T-helper 2 cell treated with Interferon-gamma antibody and Interleukin-4, amounts not matched to agents 5 μg/mL and 100 μg/mL, for 36 hours (primary cell): ENCODE results near the gene TP73.

ENCODE experiments used
- DNase-seq: peaks from one replicate; pipeline ENCODE4 v3.0.0; 2021; ENCODE audit warnings: low spot score
- H3K27ac Mint-ChIP-seq: one replicate; pipeline ENCODE4 v1.8.0; 2021; ENCODE audit warnings: mild to moderate bottlenecking, mixed read lengths
- H3K27me3 Mint-ChIP-seq: one replicate; pipeline ENCODE4 v1.8.0; 2021; ENCODE audit warnings: low read depth, mixed read lengths
- H3K36me3 Mint-ChIP-seq: one replicate; pipeline ENCODE4 v1.8.0; 2021; ENCODE audit warnings: low read depth, mixed read lengths
- H3K4me1 Mint-ChIP-seq: one replicate; pipeline ENCODE4 v1.8.0; 2021; ENCODE audit warnings: low read depth, mixed read lengths
- H3K4me3 Mint-ChIP-seq: one replicate; pipeline ENCODE4 v1.8.0; 2022; ENCODE audit warnings: mild to moderate bottlenecking, moderate library complexity, mixed read lengths
- H3K9me3 Mint-ChIP-seq: one replicate; pipeline ENCODE4 v1.8.0; 2021; ENCODE audit warnings: mixed read lengths

Gene TP73

GRCh38 chr1:3625151-3625907, 27.0 kb upstream of the TP73 start:
- Mint-ChIP-seq H3K4me3 (peak overlapping the region; percentile 89), H3K27ac (peak overlapping the region; percentile 96), H3K36me3 (peaks cover 1% of the 10 kb centered on the region), H3K9me3 (no peaks in the 10 kb centered on the region), H3K4me1 (peaks cover 19% of the 10 kb centered on the region), H3K27me3 (peaks cover 9% of the 10 kb centered on the region)
- DNase-seq = no peak

DNA sequence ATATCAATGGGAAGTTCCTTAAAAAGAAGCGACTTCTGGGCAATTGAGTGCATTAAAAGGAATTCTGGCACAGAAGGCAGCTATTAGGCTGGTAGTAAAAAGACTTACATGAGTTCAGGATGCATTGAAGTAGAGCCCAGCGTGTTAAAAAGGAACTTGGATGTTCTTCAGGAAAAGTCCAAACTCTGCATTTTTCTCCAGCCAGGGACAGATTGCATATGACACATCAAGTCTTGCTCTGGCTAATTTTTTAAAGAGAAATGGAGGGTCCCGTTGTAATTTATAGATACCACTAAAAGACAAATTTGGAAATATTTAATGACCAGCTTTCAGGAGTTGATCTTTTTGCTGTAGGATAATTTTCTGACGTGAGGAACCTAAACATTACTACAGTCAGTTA, 26.3 kb upstream of the TP73 start:
- peaks cover 1% of the 10 kb centered on the region for H3K36me3 Mint-ChIP-seq
- DNase-seq = no peak
- peaks cover 19% of the 10 kb centered on the region for H3K4me1 Mint-ChIP-seq
- H3K4me3 Mint-ChIP-seq = peak overlapping the region; percentile 89
- H3K9me3 Mint-ChIP-seq = no peaks in the 10 kb centered on the region
- peak overlapping the region; percentile 19 for H3K27ac Mint-ChIP-seq
- H3K27me3 Mint-ChIP-seq = peaks cover 9% of the 10 kb centered on the region

- Mint-ChIP-seq H3K36me3 (peaks cover 1% of the 10 kb centered on the region), H3K4me1 (peaks cover 16% of the 10 kb centered on the region), H3K9me3 (no peaks in the 10 kb centered on the region), H3K27me3 (peaks cover 9% of the 10 kb centered on the region), H3K27ac (no peak overlapping the region), H3K4me3 (no peak overlapping the region)
- DNase-seq = no peak
Observed at GRCh38 chr1:3627515-3628253, 24.6 kb upstream of the TP73 start.

GRCh38 chr1:3628445-3628844, 23.9 kb upstream of the TP73 start:
- peaks cover 7% of the 10 kb centered on the region for H3K27me3 Mint-ChIP-seq
- no peak for DNase-seq
- H3K27ac Mint-ChIP-seq = no peak overlapping the region
- peaks cover 14% of the 10 kb centered on the region for H3K4me1 Mint-ChIP-seq
- H3K4me3 Mint-ChIP-seq = no peak overlapping the region
- peaks cover 3% of the 10 kb centered on the region for H3K36me3 Mint-ChIP-seq
- H3K9me3 Mint-ChIP-seq = no peaks in the 10 kb centered on the region

DNA sequence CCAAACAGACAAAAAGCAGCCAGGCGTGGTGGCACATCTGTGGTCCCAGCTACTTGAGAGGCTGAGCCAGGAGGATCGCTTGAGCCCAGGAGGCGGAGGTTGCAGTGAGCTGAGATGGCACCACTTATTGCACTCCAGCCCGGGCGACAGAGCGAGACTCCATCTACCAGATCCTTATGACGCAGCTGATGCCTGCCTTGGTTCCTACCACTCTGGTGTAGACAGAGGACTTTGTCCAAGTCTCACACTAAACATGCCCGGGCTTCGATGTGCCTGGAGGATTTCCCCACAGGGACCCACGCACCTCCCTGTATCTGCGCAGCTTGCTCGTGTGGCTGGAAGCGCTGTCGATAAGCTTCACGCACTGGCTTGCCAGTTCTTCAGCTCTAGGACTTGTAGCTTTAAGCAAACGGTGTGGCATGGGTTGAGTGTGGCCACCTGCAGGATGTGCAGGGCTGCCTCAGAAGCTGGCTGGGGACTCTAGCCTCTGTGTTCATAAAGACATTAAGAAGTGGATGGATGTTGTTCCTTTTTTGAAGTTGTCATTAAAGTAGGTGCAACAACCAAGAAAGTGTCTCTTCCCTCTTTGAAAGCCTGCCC, 22.7 kb upstream of the TP73 start:
- Mint-ChIP-seq H3K27me3 (no peaks in the 10 kb centered on the region), H3K9me3 (no peaks in the 10 kb centered on the region), H3K4me1 (peaks cover 5% of the 10 kb centered on the region), H3K36me3 (peaks cover 3% of the 10 kb centered on the region), H3K4me3 (no peak overlapping the region), H3K27ac (no peak overlapping the region)
- no peak for DNase-seq

GRCh38 chr1:3630161-3630611, 22.1 kb upstream of the TP73 start:
- Mint-ChIP-seq H3K36me3 (peaks cover 2% of the 10 kb centered on the region), H3K27me3 (no peaks in the 10 kb centered on the region), H3K9me3 (no peaks in the 10 kb centered on the region), H3K4me3 (no peak overlapping the region), H3K4me1 (peaks cover 5% of the 10 kb centered on the region), H3K27ac (no peak overlapping the region)
- no peak for DNase-seq

- Mint-ChIP-seq H3K27me3 (no peaks in the 10 kb centered on the region), H3K4me3 (no peak overlapping the region), H3K4me1 (peaks cover 1% of the 10 kb centered on the region), H3K27ac (no peak overlapping the region), H3K9me3 (no peaks in the 10 kb centered on the region), H3K36me3 (peaks cover 5% of the 10 kb centered on the region)
- no peak for DNase-seq
Observed at GRCh38 chr1:3630914-3631313, 21.4 kb upstream of the TP73 start.

DNA sequence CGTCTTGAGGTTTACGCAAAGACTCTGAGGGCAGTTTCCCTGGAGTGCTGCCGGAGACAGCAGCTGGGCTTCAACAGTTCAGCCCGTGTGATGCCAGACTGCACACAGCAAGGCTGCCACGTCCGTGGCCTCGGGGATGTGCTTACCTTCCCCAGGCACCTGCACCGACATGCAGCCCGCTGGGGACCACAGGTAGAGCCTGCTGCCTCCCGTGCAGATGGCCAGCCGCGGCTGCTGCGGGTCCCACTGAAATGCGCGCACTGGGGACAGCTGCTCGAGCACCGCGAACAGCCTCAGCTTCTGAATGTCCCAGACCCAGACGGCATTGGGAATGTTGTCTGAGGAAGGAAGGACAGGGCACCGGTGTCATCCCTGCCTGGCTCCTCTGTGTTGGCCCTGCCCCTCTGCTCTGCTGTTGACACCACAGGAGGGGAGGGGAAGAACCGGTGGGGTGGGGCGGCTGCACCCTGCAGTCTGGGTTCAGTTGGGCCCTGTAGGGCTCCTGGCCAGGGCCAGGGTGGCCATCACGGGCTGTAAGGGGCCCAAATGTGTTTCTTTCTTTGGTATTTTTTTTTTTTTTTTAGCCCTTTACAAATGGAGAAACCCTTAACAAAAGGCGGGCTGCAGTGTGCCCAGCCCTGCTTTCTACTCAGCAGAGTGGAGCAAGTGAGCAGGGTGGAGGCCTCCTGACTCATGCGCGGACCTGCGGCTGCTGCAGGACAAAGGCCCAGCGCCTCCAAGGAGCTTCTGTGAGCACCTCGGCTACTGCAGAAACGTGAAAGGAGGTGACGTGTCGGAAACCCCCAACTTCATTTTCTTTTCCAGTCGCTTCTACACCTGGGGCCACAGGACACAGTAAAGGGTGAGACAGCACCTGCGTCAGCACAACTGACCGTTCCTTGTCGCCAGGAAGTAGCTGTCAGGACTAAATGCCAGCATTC, 20.7 kb upstream of the TP73 start:
- Mint-ChIP-seq H3K4me3 (no peak overlapping the region), H3K4me1 (no peaks in the 10 kb centered on the region), H3K9me3 (no peaks in the 10 kb centered on the region), H3K27ac (no peak overlapping the region), H3K27me3 (no peaks in the 10 kb centered on the region), H3K36me3 (peaks cover 10% of the 10 kb centered on the region)
- no peak for DNase-seq

DNA sequence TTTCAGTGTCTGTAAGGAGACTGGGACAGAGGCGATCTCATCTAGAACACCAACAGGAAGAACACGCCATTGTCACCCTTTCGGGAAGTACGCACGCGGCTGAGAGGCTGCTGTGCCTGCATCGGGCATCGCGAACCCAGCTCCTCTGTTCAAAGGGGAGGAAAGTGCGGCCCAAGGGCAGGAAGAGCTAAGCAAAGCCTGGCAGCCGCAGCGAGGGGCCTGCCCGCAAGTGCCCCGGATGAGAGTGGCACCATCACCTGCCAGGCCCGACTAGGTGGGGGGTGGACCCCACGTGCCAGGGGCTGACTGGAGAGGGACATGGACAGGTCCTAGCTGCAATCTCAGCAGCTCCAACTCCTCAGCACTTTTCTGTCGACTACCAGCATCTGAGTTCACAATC, 20.0 kb upstream of the TP73 start:
- Mint-ChIP-seq H3K27ac (no peak overlapping the region), H3K4me1 (no peaks in the 10 kb centered on the region), H3K27me3 (no peaks in the 10 kb centered on the region), H3K9me3 (no peaks in the 10 kb centered on the region), H3K4me3 (no peak overlapping the region), H3K36me3 (peaks cover 15% of the 10 kb centered on the region)
- DNase-seq = no peak

DNA sequence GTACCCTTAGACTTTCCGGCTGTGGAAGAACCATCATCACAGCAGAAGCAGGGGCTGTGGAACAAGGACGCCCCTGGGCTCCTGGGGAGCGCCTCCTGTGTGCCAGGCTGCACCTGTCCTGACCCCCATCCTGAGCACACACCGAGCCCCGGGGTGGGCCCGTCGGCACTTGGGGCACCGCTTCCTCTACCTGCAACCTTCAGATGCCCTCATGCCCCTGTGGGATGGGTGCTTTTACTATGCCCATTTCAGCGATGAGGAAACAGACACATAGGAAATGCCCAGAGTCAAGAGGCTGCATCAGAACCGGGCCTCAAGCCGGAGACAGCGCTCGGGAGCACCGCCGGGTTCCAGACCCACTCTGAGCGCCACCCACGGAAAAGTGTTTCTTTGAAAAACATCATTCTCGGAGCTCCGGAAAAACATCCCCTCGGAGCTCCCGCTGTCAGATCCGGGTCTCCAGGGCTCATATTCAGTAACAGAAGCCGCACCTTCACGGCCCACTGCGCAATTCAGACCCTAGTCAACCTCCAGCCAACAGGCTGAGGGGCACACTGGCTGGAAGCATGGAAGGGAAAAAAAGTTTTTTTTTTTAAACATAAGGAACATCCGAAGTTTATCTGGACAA, 19.5 kb upstream of the TP73 start:
- Mint-ChIP-seq H3K27me3 (no peaks in the 10 kb centered on the region), H3K4me1 (no peaks in the 10 kb centered on the region), H3K36me3 (peaks cover 15% of the 10 kb centered on the region), H3K27ac (no peak overlapping the region), H3K9me3 (no peaks in the 10 kb centered on the region), H3K4me3 (no peak overlapping the region)
- DNase-seq = no peak

GRCh38 chr1:3633344-3634058, 18.8 kb upstream of the TP73 start:
- Mint-ChIP-seq H3K9me3 (no peaks in the 10 kb centered on the region), H3K27me3 (no peaks in the 10 kb centered on the region), H3K36me3 (peaks cover 18% of the 10 kb centered on the region), H3K27ac (no peak overlapping the region), H3K4me1 (no peaks in the 10 kb centered on the region), H3K4me3 (no peak overlapping the region)
- DNase-seq = no peak

DNA sequence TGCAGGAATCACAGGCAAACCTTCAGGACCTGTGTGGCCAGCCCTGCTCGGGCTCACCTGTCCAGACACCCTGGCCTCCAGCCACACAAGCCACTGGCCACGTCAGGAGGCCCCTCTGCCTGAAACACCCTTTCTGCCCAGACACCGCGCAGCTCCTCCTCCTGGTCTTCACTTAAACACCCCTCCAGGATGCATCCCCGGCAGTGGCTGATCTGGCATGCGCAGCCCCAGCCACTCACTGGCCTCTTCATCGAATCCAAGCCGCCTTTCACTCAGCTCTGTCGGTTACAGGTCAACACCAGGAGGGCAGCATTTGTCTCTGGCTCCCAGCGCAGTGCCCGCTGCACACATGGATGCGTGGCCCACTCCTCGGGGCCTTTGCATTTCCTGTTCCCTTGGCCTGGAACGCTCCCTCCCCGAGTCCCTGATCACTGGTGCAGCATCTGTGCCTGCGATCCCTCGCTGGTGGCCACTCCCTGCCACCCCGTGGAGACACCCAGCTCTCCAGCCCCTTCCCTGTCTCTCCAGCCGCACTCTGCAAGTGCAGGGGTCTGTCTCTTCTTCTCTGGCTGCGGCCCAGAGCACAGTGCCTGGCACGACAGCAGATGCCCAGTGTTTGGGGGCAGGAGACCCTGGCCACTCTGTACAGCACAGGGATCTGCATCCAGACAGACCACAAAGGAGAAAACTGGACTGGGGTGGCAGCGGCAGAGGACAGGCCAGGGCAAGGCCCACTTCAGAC, 18.1 kb upstream of the TP73 start:
- H3K36me3 Mint-ChIP-seq = peaks cover 18% of the 10 kb centered on the region

More for the DNA sequence above, 18.1 kb upstream of the TP73 start:
- Mint-ChIP-seq H3K9me3 (no peaks in the 10 kb centered on the region), H3K27me3 (no peaks in the 10 kb centered on the region), H3K4me1 (no peaks in the 10 kb centered on the region), H3K27ac (no peak overlapping the region), H3K4me3 (no peak overlapping the region)
- no peak for DNase-seq
